OCI-LY7 (cell line): ENCODE measurements around the gene CHRNA7.

Experiments used
- EZH2phosphoT487 ChIP-seq: fragments of 200-600 bp; sonication (generic); IDR thresholded peaks from 2 replicates; pipeline ENCODE4 v1.6.1; 2018; ENCODE audit warnings: low read depth, borderline replicate concordance, mild to moderate bottlenecking, mixed run types, antibody characterized with exemption, low read length, moderate library complexity, mixed read lengths
- TF ChIP-seq, protein P1 (sequence below): fragments of 200-600 bp; sonication (generic); conservative IDR thresholded peaks from 2 replicates; pipeline ENCODE4 v1.5.1; 2014; ENCODE audit warnings: mild to moderate bottlenecking, antibody characterized with exemption, low read length, moderate library complexity, mixed read lengths

GRCh38 chr15:32105258-32106241, 75.2 kb downstream of the CHRNA7 start:
- TF ChIP-seq, protein P1, sequence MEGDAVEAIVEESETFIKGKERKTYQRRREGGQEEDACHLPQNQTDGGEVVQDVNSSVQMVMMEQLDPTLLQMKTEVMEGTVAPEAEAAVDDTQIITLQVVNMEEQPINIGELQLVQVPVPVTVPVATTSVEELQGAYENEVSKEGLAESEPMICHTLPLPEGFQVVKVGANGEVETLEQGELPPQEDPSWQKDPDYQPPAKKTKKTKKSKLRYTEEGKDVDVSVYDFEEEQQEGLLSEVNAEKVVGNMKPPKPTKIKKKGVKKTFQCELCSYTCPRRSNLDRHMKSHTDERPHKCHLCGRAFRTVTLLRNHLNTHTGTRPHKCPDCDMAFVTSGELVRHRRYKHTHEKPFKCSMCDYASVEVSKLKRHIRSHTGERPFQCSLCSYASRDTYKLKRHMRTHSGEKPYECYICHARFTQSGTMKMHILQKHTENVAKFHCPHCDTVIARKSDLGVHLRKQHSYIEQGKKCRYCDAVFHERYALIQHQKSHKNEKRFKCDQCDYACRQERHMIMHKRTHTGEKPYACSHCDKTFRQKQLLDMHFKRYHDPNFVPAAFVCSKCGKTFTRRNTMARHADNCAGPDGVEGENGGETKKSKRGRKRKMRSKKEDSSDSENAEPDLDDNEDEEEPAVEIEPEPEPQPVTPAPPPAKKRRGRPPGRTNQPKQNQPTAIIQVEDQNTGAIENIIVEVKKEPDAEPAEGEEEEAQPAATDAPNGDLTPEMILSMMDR = no peak
- no peak for TF ChIP-seq EZH2phosphoT487
